Neural crest cell (in vitro differentiated cells): ENCODE data around the gene NDST1. TPM values are rescaled to one million over a fixed set of nuclear protein-coding genes. Genes with fewer than 3 reads are reported as not detected.

Experiments
- DNase-seq: peaks from one replicate; pipeline ENCODE4 v3.0.0; 2021; ENCODE audit warnings: low read depth, mixed read lengths, low spot score
- H3K27ac Mint-ChIP-seq: one replicate; pipeline ENCODE4 v1.8.0; 2021; ENCODE audit warnings: mild to moderate bottlenecking, mixed read lengths; ENCODE audit not compliant: unreplicated experiment
- H3K27me3 Mint-ChIP-seq: 2 replicates; pipeline ENCODE4 v1.8.0; 2021; ENCODE audit warnings: low read depth, mild to moderate bottlenecking, mixed read lengths
- H3K36me3 Mint-ChIP-seq: 2 replicates; pipeline ENCODE4 v1.8.0; 2021; ENCODE audit warnings: low read depth, mild to moderate bottlenecking, mixed read lengths
- H3K4me1 Mint-ChIP-seq: 2 replicates; pipeline ENCODE4 v1.8.0; 2021; ENCODE audit warnings: mixed read lengths
- H3K4me3 Mint-ChIP-seq: one replicate; pipeline ENCODE4 v1.8.0; 2021; ENCODE audit warnings: mild to moderate bottlenecking, mixed read lengths
- H3K9me3 Mint-ChIP-seq: 2 replicates; pipeline ENCODE4 v1.8.0; 2021; ENCODE audit warnings: mixed read lengths
- total RNA-seq: library from RNA; stranded (reverse); gene quantifications from 2 replicates; pipeline ENCODE4 v1.2.1, GENCODE V29; 2021
- TF ChIP-seq, protein P1 (sequence below): fragments of 200-600 bp; sonication (generic); conservative IDR thresholded peaks from 2 replicates; pipeline ENCODE4 v1.5.0; 2021; ENCODE audit warnings: antibody characterized with exemption, mild to moderate bottlenecking

Gene NDST1
- total RNA-seq, 1 donor from 2014 or later, result 112 TPM

DNA sequence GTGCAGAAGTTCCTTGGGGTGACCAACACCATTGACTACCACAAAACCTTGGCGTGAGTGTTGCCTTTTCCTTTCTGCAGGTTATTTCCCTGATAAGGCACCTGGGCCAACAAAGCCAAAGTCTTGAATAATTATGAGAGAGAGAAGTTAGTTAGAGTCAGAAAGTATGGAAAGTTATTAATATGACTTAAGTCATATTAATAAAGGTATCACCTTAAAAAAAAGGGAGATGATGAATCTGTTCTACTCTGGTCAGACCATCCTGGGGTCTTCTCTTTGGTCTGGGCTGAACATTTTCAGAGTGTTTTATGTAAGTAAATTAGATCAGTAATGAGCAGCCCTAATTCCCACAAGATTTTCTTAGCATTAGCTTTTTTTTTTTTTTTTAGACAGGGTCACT lies 41.8 kb downstream of the NDST1 start:
- TF ChIP-seq, protein P1, sequence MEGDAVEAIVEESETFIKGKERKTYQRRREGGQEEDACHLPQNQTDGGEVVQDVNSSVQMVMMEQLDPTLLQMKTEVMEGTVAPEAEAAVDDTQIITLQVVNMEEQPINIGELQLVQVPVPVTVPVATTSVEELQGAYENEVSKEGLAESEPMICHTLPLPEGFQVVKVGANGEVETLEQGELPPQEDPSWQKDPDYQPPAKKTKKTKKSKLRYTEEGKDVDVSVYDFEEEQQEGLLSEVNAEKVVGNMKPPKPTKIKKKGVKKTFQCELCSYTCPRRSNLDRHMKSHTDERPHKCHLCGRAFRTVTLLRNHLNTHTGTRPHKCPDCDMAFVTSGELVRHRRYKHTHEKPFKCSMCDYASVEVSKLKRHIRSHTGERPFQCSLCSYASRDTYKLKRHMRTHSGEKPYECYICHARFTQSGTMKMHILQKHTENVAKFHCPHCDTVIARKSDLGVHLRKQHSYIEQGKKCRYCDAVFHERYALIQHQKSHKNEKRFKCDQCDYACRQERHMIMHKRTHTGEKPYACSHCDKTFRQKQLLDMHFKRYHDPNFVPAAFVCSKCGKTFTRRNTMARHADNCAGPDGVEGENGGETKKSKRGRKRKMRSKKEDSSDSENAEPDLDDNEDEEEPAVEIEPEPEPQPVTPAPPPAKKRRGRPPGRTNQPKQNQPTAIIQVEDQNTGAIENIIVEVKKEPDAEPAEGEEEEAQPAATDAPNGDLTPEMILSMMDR, result no peak
- Mint-ChIP-seq H3K27me3 (no peaks in the 10 kb centered on the region), H3K27ac (no peak overlapping the region)

DNA sequence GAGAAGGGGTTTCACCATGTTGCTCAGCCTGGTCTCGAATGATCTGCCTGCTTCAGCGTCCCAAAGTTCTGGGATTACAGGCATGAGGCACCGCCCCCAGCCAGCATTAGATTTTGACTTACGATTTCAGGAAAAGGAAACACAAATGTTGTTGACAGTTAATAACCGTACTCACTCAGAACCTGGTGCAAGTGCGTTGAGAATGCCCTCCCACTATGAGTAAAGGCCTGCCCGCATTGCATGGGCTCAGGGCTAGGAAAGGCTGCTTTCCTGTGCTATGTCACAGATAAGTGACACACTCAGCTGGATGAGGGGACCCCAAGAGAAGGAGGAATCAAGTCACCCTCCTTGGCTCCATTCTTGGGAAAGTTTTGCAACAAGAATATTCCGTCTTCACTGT lies 42.4 kb downstream of the NDST1 start:
- H3K27me3 Mint-ChIP-seq, result no peaks in the 10 kb centered on the region
- H3K27ac Mint-ChIP-seq, result no peak overlapping the region
- H3K36me3 Mint-ChIP-seq, result peaks cover 2% of the 10 kb centered on the region
- TF ChIP-seq, protein P1, result no peak
- H3K9me3 Mint-ChIP-seq, result no peaks in the 10 kb centered on the region
- no peak for DNase-seq
- H3K4me3 Mint-ChIP-seq, result no peak overlapping the region
- no peaks in the 10 kb centered on the region for H3K4me1 Mint-ChIP-seq

More for the DNA sequence above, 41.8 kb downstream of the NDST1 start:
- Mint-ChIP-seq H3K9me3 (no peaks in the 10 kb centered on the region), H3K4me3 (no peak overlapping the region), H3K36me3 (peaks cover 2% of the 10 kb centered on the region), H3K4me1 (no peaks in the 10 kb centered on the region)
- no peak for DNase-seq

DNA sequence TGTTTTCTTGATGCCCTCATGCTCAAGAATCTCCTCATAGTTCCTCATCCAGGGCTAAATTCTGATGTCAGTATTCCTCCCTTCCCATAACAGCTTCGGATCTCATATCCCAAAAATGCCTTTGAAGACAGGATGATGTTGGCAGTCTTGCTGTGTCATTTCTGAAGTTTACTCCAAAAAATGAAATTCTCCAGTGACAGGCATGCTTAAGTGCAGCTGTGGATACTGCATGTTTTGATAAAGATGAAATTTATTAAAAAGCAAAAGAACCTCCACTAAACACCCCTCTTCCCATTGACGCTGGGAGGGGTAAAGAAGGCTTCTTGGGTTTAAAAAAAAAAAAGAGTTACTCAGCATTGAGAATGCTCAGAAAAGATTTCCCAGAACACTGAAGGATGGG lies 43.1 kb downstream of the NDST1 start:
- H3K9me3 Mint-ChIP-seq, result no peaks in the 10 kb centered on the region
- no peak for DNase-seq
- no peak overlapping the region for H3K27ac Mint-ChIP-seq
- no peak overlapping the region for H3K4me3 Mint-ChIP-seq
- no peaks in the 10 kb centered on the region for H3K27me3 Mint-ChIP-seq
- H3K36me3 Mint-ChIP-seq, result peaks cover 2% of the 10 kb centered on the region
- TF ChIP-seq, protein P1, result no peak
- no peaks in the 10 kb centered on the region for H3K4me1 Mint-ChIP-seq

DNA sequence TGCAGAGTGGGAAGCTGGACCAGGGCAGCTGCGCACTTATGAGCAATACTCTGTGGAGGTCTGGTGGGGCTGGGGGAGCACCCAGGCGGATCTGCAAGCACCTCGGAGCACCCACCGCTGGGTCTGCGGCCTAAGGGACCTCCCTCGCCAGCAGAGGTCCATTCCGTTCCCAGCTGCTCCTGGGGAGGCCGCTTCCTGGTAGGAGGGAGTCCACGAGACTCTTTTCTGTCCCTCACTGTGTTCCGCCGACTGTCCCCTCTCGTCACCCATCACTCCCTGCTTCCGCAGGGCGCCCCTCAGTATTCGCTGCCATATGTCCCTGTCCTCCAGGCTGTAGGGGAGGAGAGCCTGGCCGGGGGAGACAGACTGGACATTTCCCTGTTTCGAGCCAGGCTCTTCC lies 45.5 kb downstream of the NDST1 start:
- Mint-ChIP-seq H3K36me3 (peaks cover 2% of the 10 kb centered on the region), H3K9me3 (no peaks in the 10 kb centered on the region), H3K27me3 (no peaks in the 10 kb centered on the region), H3K4me3 (no peak overlapping the region), H3K27ac (no peak overlapping the region), H3K4me1 (no peaks in the 10 kb centered on the region)
- TF ChIP-seq, protein P1, result no peak
- no peak for DNase-seq

- no peaks in the 10 kb centered on the region for H3K4me1 Mint-ChIP-seq
- H3K4me3 Mint-ChIP-seq, result no peak overlapping the region
- H3K36me3 Mint-ChIP-seq, result peaks cover 2% of the 10 kb centered on the region
- no peaks in the 10 kb centered on the region for H3K9me3 Mint-ChIP-seq
- no peak overlapping the region for H3K27ac Mint-ChIP-seq
- TF ChIP-seq, protein P1, result no peak
- no peaks in the 10 kb centered on the region for H3K27me3 Mint-ChIP-seq
- no peak for DNase-seq
These were observed 46.0 kb downstream of the NDST1 start for GRCh38 chr5:150553911-150554310.

GRCh38 chr5:150554857-150555256 lies 46.9 kb downstream of the NDST1 start:
- no peaks in the 10 kb centered on the region for H3K27me3 Mint-ChIP-seq
- no peaks in the 10 kb centered on the region for H3K4me1 Mint-ChIP-seq
- no peak for DNase-seq
- no peak overlapping the region for H3K4me3 Mint-ChIP-seq
- H3K9me3 Mint-ChIP-seq, result no peaks in the 10 kb centered on the region
- no peak overlapping the region for H3K27ac Mint-ChIP-seq
- TF ChIP-seq, protein P1, result no peak
- H3K36me3 Mint-ChIP-seq, result no peaks in the 10 kb centered on the region
